CD14-positive monocyte (primary cell): Measurements from ENCODE around the gene SPATA31E1. TPM values are rescaled to one million over a fixed set of nuclear protein-coding genes. Genes with fewer than 3 reads are reported as not detected.
A peak's percentile ranks its signal among the peaks of the same experiment; 100 is the strongest.

ENCODE experiments used
- DNase-seq, 3 donors: peaks; one replicate each; pipeline ENCODE4 v3.0.0-alpha.2; 2011 to 2022
- H2AFZ ChIP-seq: 2 replicates; pipeline ENCODE4 v1.6.0; 2012; ENCODE audit warnings: mild to moderate bottlenecking, low read depth, low read length, inconsistent platforms; ENCODE audit not compliant: insufficient read depth, poor library complexity, severe bottlenecking
- H3K27ac ChIP-seq, 2 donors: 1 replicate in 1 of 2; 2 replicates in 1 of 2; pipeline ENCODE4 v1.5.1; 2012 to 2013; ENCODE audit warnings: low read length in 2 of 2, control low read depth in 1 of 2, inconsistent platforms in 1 of 2, low read depth in 1 of 2, mild to moderate bottlenecking in 1 of 2
- H3K27me3 ChIP-seq, 2 donors: one replicate each; pipeline versions ENCODE4 v1.6.0 to v1.6.1; 2011 to 2013; ENCODE audit warnings: low read length in 2 of 2; ENCODE audit not compliant: control insufficient read depth in 2 of 2, insufficient read depth in 2 of 2
- H3K36me3 ChIP-seq, 2 donors: replicated peaks in 1 of 2; 1 replicate in 1 of 2; 2 replicates in 1 of 2; pipeline versions ENCODE4 v1.5.1 to v1.6.1; 2012 to 2013; ENCODE audit warnings: low read length in 2 of 2, control low read depth in 1 of 2, inconsistent platforms in 1 of 2, mild to moderate bottlenecking in 1 of 2; ENCODE audit not compliant: insufficient read depth in 2 of 2, control insufficient read depth in 1 of 2
- H3K4me1 ChIP-seq, 2 donors: 1 replicate in 1 of 2; 2 replicates in 1 of 2; pipeline versions ENCODE4 v1.5.1 to v1.6.1; 2012 to 2013; ENCODE audit warnings: low read length in 2 of 2, control low read depth in 1 of 2, inconsistent platforms in 1 of 2, mild to moderate bottlenecking in 1 of 2, moderate library complexity in 1 of 2; ENCODE audit not compliant: insufficient read depth in 2 of 2, control insufficient read depth in 1 of 2
- H3K4me2 ChIP-seq: replicated peaks from 2 replicates; pipeline ENCODE3; 2012; ENCODE audit warnings: low read length, moderate library complexity, mild to moderate bottlenecking; ENCODE audit not compliant: poor library complexity, severe bottlenecking; ENCODE audit errors: extremely low read depth
- H3K4me3 ChIP-seq, 3 experiments: fragments of 200-600 bp in 1 of 3; sonication (generic) in 1 of 3; replicated peaks in 1 of 3; 1 replicate in 2 of 3; 2 replicates in 1 of 3; pipeline ENCODE4 v1.5.1; 2011 to 2013; ENCODE audit warnings: low read length in 3 of 3, mild to moderate bottlenecking in 3 of 3, control low read depth in 2 of 3, low read depth in 2 of 3, inconsistent platforms in 1 of 3, moderate library complexity in 1 of 3
- H3K79me2 ChIP-seq: 2 replicates; pipeline ENCODE4 v1.6.0; 2012; ENCODE audit warnings: mild to moderate bottlenecking, control low read depth, inconsistent platforms, low read length, moderate library complexity; ENCODE audit not compliant: insufficient read depth
- H3K9ac ChIP-seq: 2 replicates; pipeline ENCODE4 v1.6.0; 2017; ENCODE audit warnings: low read length, mild to moderate bottlenecking; ENCODE audit not compliant: insufficient read depth, poor library complexity, severe bottlenecking
- H3K9me3 ChIP-seq, 2 donors: replicated peaks in 1 of 2; 1 replicate in 1 of 2; 2 replicates in 1 of 2; pipeline versions ENCODE4 v1.5.1 to v1.6.1; 2012 to 2013; ENCODE audit warnings: low read length in 2 of 2, control low read depth in 1 of 2; ENCODE audit not compliant: control insufficient read depth in 1 of 2, insufficient read depth in 1 of 2
- H4K20me1 ChIP-seq: 2 replicates; pipeline ENCODE4 v1.6.0; 2012; ENCODE audit warnings: mild to moderate bottlenecking, low read length, control low read depth, moderate library complexity; ENCODE audit not compliant: insufficient read depth
- H3K27ac Mint-ChIP-seq, 7 donors: one replicate each; pipeline ENCODE4 v1.8.0; 2020; ENCODE audit warnings: mild to moderate bottlenecking in 7 of 7, mixed read lengths in 7 of 7, moderate library complexity in 6 of 7, inconsistent platforms in 2 of 7
- H3K27me3 Mint-ChIP-seq, 3 donors: one replicate each; pipeline ENCODE4 v1.8.0; 2021 to 2022; ENCODE audit warnings: low read depth in 3 of 3, mild to moderate bottlenecking in 3 of 3, mixed read lengths in 3 of 3, moderate library complexity in 3 of 3, inconsistent platforms in 1 of 3
- H3K36me3 Mint-ChIP-seq, 2 donors: one replicate each; pipeline ENCODE4 v1.8.0; 2020; ENCODE audit warnings: mixed read lengths in 2 of 2, inconsistent platforms in 1 of 2, mild to moderate bottlenecking in 1 of 2
- H3K4me1 Mint-ChIP-seq: one replicate; pipeline ENCODE4 v1.8.0; 2020; ENCODE audit warnings: mild to moderate bottlenecking, mixed read lengths
- H3K4me3 Mint-ChIP-seq, 2 donors: one replicate each; pipeline ENCODE4 v1.8.0; 2020; ENCODE audit warnings: mild to moderate bottlenecking in 2 of 2, mixed read lengths in 2 of 2, moderate library complexity in 1 of 2
- H3K9me3 Mint-ChIP-seq, 7 donors: one replicate each; pipeline ENCODE4 v1.8.0; 2020 to 2022; ENCODE audit warnings: mixed read lengths in 7 of 7, mild to moderate bottlenecking in 6 of 7, moderate library complexity in 6 of 7, inconsistent platforms in 2 of 7
- WGBS: methylation state at CpG from one replicate; pipeline ENCODE4 v1.1.5; 2013; ENCODE audit warnings: missing lambda C conversion rate; ENCODE audit not compliant: insufficient coverage; 5-methylcytosine and 5-hydroxymethylcytosine counted together
- intact Hi-C, 2 donors: fragments of 100-400 bp; cut with micrococcal nuclease; formaldehyde crosslinking; loops; one replicate each; pipeline versions ENCODE4 v1.15.0 to v1.15.1; 2023
- polyA plus RNA-seq, 3 donors: library from polyadenylated mRNA; depleted of rRNA in 1 of 3; unstranded in 2 of 3; stranded (reverse) in 1 of 3; fragments of 300-500 nt in 2 of 3; fragments of >200 nt in 1 of 3; fragmentation: Illumina TruSeq in 2 of 3; gene quantifications; 1 replicate in 2 of 3; 2 replicates in 1 of 3; pipeline ENCODE4 v1.2.3, GENCODE V29; 2012 to 2021
- TF ChIP-seq, protein P1 (sequence below): fragments of 200-600 bp; IDR thresholded peaks from one replicate; pipeline ENCODE4 v1.8.0; 2022; ENCODE audit warnings: antibody characterized with exemption, mild to moderate bottlenecking

Gene SPATA31E1
- polyA plus RNA-seq, 3 donors, result 0.01 TPM; not detected in 2

DNA sequence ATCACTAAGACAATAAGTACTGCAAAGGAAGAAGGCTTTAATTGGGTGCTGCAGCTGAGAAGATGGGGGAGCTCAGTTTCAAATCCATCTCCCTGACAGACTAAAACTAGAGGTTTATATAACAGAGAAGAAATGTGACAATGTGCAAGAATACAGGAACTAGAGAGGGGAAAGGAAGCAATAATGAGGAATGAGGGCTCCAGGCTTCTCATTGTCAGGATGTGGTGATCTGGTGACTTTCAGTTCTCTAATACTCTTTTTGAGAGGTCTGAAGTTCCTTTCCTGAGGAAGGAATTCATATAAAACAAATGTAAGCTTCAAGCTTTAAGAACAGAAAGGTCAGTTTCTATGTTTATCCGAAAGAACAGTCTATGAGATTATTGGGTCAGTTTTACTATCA is 42.5 kb upstream of the SPATA31E1 start:
- peak; percentile 56 to 62 (median 59) for DNase-seq
- H3K27me3 ChIP-seq, result peaks cover 49 to 82% of the 10 kb centered on the region in 2 donors
- H3K27ac ChIP-seq, result no peak overlapping the region
- peak overlapping the region in 1 of 2 donors; percentile 35 for H3K4me3 Mint-ChIP-seq
- H4K20me1 ChIP-seq, result no peaks in the 10 kb centered on the region
- TF ChIP-seq, protein P1, sequence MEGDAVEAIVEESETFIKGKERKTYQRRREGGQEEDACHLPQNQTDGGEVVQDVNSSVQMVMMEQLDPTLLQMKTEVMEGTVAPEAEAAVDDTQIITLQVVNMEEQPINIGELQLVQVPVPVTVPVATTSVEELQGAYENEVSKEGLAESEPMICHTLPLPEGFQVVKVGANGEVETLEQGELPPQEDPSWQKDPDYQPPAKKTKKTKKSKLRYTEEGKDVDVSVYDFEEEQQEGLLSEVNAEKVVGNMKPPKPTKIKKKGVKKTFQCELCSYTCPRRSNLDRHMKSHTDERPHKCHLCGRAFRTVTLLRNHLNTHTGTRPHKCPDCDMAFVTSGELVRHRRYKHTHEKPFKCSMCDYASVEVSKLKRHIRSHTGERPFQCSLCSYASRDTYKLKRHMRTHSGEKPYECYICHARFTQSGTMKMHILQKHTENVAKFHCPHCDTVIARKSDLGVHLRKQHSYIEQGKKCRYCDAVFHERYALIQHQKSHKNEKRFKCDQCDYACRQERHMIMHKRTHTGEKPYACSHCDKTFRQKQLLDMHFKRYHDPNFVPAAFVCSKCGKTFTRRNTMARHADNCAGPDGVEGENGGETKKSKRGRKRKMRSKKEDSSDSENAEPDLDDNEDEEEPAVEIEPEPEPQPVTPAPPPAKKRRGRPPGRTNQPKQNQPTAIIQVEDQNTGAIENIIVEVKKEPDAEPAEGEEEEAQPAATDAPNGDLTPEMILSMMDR, result no peak
- no peak overlapping the region for H2AFZ ChIP-seq
- peaks cover 2 to 35% (median 32%) of the 10 kb centered on the region in 7 donors for H3K9me3 Mint-ChIP-seq
- no peaks in the 10 kb centered on the region for H3K79me2 ChIP-seq
- peak overlapping the region in 3 of 7 donors; percentile 54 to 75 (median 57) for H3K27ac Mint-ChIP-seq
- peaks cover 14% of the 10 kb centered on the region for H3K4me1 Mint-ChIP-seq
- no peaks in the 10 kb centered on the region for H3K36me3 ChIP-seq
- H3K36me3 Mint-ChIP-seq, result peaks cover 0 to 5% of the 10 kb centered on the region in 2 donors
- no peak overlapping the region for H3K9ac ChIP-seq
- intact Hi-C loops, result no loop called here
- peak overlapping the region in 1 of 3 experiments; percentile 9 for H3K4me3 ChIP-seq
- H3K4me2 ChIP-seq, result peak overlapping the region; percentile 25
- peaks cover 19 to 28% of the 10 kb centered on the region in 2 donors for H3K9me3 ChIP-seq
- WGBS, result no CpG with 5 or more reads among the region's 1 CpG
- peaks cover 8 to 15% of the 10 kb centered on the region in 2 donors for H3K4me1 ChIP-seq
- peaks cover 76 to 82% (median 80%) of the 10 kb centered on the region in 3 donors for H3K27me3 Mint-ChIP-seq

DNA sequence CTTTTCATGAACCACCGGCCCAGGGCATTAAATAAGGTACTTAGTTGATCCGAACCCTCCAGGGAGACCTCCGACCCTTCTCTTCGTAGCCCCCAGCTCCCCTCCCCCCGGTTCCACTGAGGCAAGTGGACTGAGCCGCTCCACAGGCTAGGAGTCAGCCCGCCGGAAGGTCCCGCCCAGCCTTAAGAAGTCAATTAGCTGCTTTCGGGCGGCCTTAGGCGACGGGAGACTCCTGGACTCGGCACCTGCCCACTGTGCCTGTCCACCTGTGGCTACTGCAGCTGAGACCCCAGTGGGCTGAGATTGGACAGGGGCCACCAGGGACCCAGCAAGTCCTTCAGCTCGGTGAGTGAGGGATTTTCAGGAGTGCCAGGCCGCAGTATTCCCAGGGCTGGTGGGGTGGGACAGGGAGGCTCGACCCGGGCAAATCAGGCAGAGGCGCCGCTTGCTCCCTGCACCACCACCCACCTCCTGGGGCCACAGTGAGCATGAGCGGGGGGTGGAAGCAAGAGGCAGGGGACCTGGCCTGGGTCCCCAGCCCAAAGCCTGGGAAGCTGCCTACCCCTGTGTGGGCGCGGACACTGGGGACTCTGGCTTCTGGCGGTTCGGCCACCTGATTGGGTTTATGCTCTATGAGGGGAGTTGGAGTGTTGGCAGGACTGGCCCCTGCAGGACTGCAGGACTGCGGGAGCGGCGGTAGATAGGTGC is 39.6 kb upstream of the SPATA31E1 start:
- Mint-ChIP-seq H3K27ac (peak overlapping the region in 1 of 7 donors; percentile 26), H3K27me3 (peaks cover 62 to 72% (median 62%) of the 10 kb centered on the region in 3 donors)
- no peak for DNase-seq

More for the DNA sequence above, 39.6 kb upstream of the SPATA31E1 start:
- H3K27ac ChIP-seq, result no peak overlapping the region
- peaks cover 2 to 31% (median 25%) of the 10 kb centered on the region in 7 donors for H3K9me3 Mint-ChIP-seq
- peaks cover 14% of the 10 kb centered on the region for H3K4me1 Mint-ChIP-seq
- WGBS, result 97% methylated on average over 21 of the region's 28 CpGs
- no peaks in the 10 kb centered on the region for H3K79me2 ChIP-seq
- H3K4me3 ChIP-seq, result no peak overlapping the region
- H3K36me3 ChIP-seq, result no peaks in the 10 kb centered on the region
- H3K9ac ChIP-seq, result no peak overlapping the region
- H3K4me1 ChIP-seq, result peaks cover 8 to 15% of the 10 kb centered on the region in 2 donors
- TF ChIP-seq, protein P1, result no peak
- intact Hi-C loops, result no loop called here
- no peak overlapping the region for H3K4me2 ChIP-seq
- no peak overlapping the region for H2AFZ ChIP-seq
- H4K20me1 ChIP-seq, result no peaks in the 10 kb centered on the region
- H3K4me3 Mint-ChIP-seq, result peak overlapping the region in 1 of 2 donors; percentile 72
- peaks cover 19 to 21% of the 10 kb centered on the region in 2 donors for H3K9me3 ChIP-seq
- peaks cover 32 to 73% of the 10 kb centered on the region in 2 donors for H3K27me3 ChIP-seq
- peaks cover 0 to 5% of the 10 kb centered on the region in 2 donors for H3K36me3 Mint-ChIP-seq
